Left ventricle myocardium superior (tissue), 1 donor: ENCODE measurements around the gene OR4D6. TPM values are rescaled to one million over a fixed set of nuclear protein-coding genes. Genes with fewer than 3 reads are reported as not detected.
"Not testable (repeated sequence)": the region's sequence is repeated elsewhere in the genome, so short reads cannot be mapped to it uniquely, and the experiment has no call there.

Experiments
- ATAC-seq: fragments of 200-7000 bp; cut with Tn5 transposase; one replicate; pipeline ENCODE4 v1.9.1; 2020; ENCODE audit warnings: mild to moderate bottlenecking, moderate library complexity
- DNase-seq: peaks from one replicate; pipeline ENCODE4 v3.0.0-alpha.2; 2020
- intact Hi-C: fragments of 100-400 bp; cut with micrococcal nuclease; formaldehyde crosslinking; loops from one replicate; pipeline ENCODE4 v1.11.0; 2022
- long read RNA-seq: library from polyadenylated mRNA; unstranded; transcript quantifications from one replicate; pipeline ENCODE4 v2.0.0, GENCODE V29; 2021
- total RNA-seq: library from RNA; stranded (reverse); fragmentation: NEBNext Ultra II Directional; extraction: Animal tissue kit (Norgen Biotek cat#: 25700); gene quantifications from one replicate; pipeline ENCODE4 v1.2.1, GENCODE V29; 2021
- donor health status: DM: no; HTN: yes; CAD: no; lungs with severe emphysema.

The OR4D6 gene
- not detected for total RNA-seq
- long read RNA-seq = 0 reads

GRCh38 chr11:59456661-59457060 lies at the start of gene OR4D6:
Gene OR4D6 (plus strand): TSS chr11:59456961. CDS start chr11:59456961, 0 bp downstream.
- DNase-seq = no peak
- no peak for ATAC-seq
- intact Hi-C loops = no loop called here

DNA sequence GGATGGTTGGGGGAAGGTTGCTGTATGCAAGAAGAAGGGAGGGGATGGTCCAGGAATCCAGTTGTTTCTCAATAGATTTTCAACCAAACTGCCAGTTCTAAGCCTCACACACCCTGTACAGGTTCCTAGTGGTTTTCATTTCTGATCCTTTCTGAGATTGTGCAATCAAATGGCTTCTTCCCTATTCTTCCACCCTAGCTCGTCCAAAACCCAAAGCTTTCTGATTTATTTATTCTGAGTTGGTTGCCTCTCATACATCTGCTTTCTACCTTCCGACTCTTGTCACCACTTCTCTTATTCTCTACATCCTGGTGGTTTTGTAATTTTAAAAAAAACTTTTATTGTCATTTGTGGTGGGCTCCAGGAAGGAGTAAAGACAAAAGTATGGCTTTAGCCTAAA lies 43.1 kb upstream of the OR4D6 start:
- ATAC-seq (no peak), DNase-seq (no peak)
- intact Hi-C loops = no loop called here

DNA sequence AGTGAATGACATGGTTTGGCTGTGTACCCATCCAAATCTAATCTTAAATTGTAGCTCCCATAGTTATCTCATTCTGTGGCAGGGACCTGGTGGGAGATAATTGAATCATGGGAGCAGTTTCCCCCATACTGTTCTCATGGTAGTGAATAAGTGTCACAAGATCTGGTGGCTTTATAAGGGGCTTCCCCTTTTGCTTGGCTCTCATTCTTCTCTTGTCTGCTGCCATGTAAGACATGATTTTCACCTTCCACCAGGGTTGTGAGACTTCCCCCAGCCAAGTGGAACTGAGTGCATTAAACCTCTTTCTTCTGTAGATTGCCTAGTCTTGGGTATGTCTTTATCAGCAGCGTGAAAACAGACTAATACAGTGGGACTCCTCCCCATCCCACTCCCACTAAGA lies 41.6 kb upstream of the OR4D6 start:
- no peak for DNase-seq
- no peak for ATAC-seq
- intact Hi-C loops = no loop called here

- DNase-seq (no peak), ATAC-seq (no peak)
- intact Hi-C loops = no loop called here
Measured at GRCh38 chr11:59416613-59417012, 40.1 kb upstream of the OR4D6 start.

- no peak for DNase-seq
- no peak for ATAC-seq
- intact Hi-C loops = no loop called here
Measured at GRCh38 chr11:59417023-59417422, 39.7 kb upstream of the OR4D6 start.

DNA sequence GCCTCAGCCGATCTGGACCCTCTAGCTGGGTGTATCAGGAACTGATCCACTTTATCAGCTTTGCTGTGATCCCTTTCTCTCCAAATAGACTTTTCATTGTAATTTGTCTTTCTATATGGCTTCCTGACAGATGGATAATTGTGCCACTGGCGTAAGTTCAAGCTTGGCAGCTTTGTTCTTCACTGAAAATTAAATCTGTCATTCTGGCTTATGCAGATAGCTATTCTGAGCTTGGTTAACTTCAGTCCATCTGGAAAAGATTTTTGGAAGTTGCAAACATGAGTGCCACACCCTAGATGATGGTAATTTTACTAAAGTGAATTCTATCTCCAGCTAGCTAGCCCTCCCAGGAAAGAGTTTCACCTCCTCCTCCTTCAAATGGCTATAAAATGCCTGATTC lies 38.6 kb upstream of the OR4D6 start:
- DNase-seq = no peak
- intact Hi-C loops = no loop called here
- ATAC-seq = no peak

DNA sequence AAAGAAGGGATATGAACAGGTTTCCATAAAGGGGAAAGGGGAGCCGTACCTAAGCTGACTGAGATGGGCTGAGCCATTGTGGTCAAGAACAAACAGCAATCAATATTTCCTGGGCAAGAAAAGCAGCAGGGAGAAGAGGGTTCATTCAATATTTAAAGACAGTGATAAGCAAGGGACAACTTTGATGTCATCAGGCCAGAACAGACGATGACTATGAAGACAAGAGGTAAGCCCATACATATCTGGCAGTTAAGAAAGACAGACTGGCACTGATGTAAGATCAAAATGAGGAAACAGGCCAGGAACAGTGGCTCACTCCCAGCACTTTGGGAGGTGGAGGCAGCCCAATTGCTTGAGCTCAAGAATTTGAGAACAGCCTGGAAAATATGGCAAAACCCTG lies 32.9 kb upstream of the OR4D6 start:
- intact Hi-C loops = no loop called here
- ATAC-seq (no peak), DNase-seq (no peak)

- ATAC-seq = no peak
- no peak for DNase-seq
- intact Hi-C loops = no loop called here
Measured at GRCh38 chr11:59425131-59425530, 31.6 kb upstream of the OR4D6 start.

GRCh38 chr11:59426361-59427067 lies 30.2 kb upstream of the OR4D6 start, which contains the start of gene OR5A2:
Gene OR5A2 (minus strand): TSS chr11:59426413. CDS start chr11:59422953, 3,460 bp downstream.
- ATAC-seq (no peak), DNase-seq (no peak)
- intact Hi-C loops = no loop called here

- intact Hi-C loops = no loop called here
- no peak for ATAC-seq
- no peak for DNase-seq
Measured at GRCh38 chr11:59427068-59427382, 29.7 kb upstream of the OR4D6 start.

GRCh38 chr11:59429924-59430516 lies 26.7 kb upstream of the OR4D6 start:
- intact Hi-C loops = no loop called here
- no peak for ATAC-seq
- no peak for DNase-seq

GRCh38 chr11:59436169-59436568 lies 20.6 kb upstream of the OR4D6 start, which contains the start of gene OR5A1:
Gene OR5A1 (plus strand): TSS chr11:59436469. CDS start chr11:59443169, 6,700 bp downstream.
- intact Hi-C loops = no loop called here
- DNase-seq (no peak), ATAC-seq (no peak)

- no peak for DNase-seq
- intact Hi-C loops = no loop called here
- ATAC-seq = no peak
Measured at GRCh38 chr11:59437770-59438169, 19.0 kb upstream of the OR4D6 start.

- ATAC-seq, intact Hi-C loops, DNase-seq: not testable (repeated sequence)
Measured at GRCh38 chr11:59445624-59446023, 11.1 kb upstream of the OR4D6 start.

DNA sequence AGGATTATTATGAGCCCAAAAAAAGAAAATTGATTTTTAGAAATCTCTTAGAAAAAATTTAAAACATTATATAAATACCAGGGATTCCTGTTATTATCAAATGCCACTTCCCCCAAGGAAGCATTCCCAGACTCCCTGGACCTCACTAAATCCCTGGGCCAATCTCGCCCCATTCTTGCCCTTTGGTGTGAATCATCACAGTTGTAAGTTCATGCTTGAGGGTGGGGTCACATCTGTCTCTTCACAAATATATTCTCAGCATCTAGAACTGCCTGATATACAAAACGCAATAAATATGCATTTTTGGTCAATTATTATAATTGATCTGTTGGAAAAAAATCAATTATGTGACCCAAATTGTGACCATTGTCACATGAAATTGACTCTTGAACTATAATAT lies 8.3 kb upstream of the OR4D6 start:
- DNase-seq (no peak), ATAC-seq (no peak)
- intact Hi-C loops = no loop called here

DNA sequence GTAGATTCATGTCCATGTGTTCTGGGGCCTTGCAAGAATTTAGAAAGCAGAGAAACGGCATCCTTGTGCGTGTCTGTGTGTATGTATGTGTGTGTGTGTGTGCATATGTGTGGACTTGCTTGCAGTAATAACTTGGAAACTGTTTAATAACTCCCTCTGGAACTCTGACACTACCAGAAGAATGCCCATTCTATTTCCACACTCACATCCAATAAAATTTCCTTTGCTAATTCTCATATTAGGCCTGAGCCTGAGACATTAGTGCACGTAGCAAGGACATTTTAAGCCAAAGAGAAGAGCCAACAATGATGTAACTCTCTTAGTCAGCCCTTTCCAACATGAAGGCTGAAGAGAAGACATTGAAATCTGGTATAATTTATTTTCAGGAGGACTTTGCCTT lies 3.2 kb downstream of the OR4D6 start:
- DNase-seq = no peak
- no peak for ATAC-seq
- intact Hi-C loops = no loop called here

DNA sequence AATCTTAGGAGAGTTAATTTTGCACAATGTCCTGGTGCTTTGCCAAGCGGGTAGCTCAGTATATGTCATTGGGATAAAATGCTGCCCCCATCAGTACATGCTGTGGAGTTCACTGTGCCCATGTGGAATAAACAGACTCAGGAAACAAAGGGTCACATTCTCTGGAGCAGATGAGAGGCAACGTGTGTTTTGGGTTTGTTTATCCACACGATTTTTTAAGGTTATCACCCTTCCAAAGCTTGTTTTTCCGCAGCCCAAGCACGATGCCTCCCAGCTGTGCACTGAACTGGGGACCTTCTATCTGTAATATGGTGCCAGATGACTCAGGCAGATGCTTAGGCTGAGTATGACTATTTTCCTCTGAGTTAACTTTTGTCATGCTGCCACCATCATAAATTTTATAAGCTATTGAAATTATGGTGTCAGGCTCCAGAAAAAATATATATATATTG lies 6.5 kb downstream of the OR4D6 start:
- intact Hi-C loops = no loop called here
- peak; percentile 69 for ATAC-seq
- no peak for DNase-seq

- intact Hi-C loops = no loop called here
- no peak for DNase-seq
- ATAC-seq = no peak
Measured at GRCh38 chr11:59473015-59473414, 16.3 kb downstream of the OR4D6 start, which contains the start of gene OR4D10. Gene OR4D10 (plus strand): TSS chr11:59473315. CDS start chr11:59477430, 4,115 bp downstream.

DNA sequence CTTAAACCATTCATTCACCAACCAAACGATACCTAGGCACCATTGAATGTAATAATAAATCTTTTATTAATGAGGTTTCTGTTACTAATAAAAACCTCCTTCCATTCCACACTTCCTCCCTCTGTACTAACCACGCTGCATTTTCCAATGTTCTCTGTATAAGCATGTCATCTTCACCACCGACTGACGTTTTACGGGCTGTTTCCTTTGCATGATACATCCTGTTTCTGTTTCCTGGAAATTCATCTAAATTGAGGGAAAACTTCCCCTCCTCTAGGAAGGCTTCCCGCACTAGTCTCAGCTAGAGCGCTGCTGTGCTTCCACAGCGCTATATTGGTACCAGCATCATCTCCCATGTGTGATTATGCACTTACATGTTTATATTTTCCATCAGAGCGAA lies 18.4 kb downstream of the OR4D6 start:
- no peak for ATAC-seq
- intact Hi-C loops = no loop called here
- DNase-seq = no peak

GRCh38 chr11:59479906-59480305 lies 23.1 kb downstream of the OR4D6 start:
- intact Hi-C loops = no loop called here
- DNase-seq (no peak), ATAC-seq (no peak)

- ATAC-seq = no peak
- DNase-seq = no peak
- intact Hi-C loops = no loop called here
Measured at GRCh38 chr11:59480359-59480758, 23.6 kb downstream of the OR4D6 start.
